Measurements from ENCODE around the gene DRD1. TPM values are rescaled to one million over a fixed set of nuclear protein-coding genes. Genes with fewer than 3 reads are reported as not detected.
"Not testable (repeated sequence)": the region's sequence is repeated elsewhere in the genome, so short reads cannot be mapped to it uniquely, and the experiment has no call there.

Gene DRD1
- total RNA-seq, 4 donors from 2014 or later = 0.82 TPM; not detected in 3

DNA sequence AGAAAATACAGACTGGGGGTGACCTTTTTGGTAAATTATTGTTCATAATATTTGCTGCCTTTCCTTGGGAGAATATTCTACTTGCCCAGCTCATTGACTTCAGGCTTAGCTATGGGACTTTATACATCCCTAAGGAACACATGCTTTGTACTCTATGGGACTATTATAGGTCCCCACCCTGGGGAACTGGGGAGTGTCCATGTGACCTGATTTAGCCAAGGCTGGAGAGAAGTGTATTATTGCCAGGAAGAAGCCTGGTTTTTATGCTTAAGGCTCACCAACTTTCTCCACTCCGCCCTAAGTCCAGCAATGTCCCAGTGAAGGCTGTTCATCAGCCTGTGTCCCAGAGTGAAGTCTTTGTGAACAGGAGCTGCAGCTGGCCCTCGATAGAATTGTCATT lies 16.6 kb upstream of the DRD1 start:
- Histone ChIP-seq H3K27ac (no peak overlapping the region), H3K9me3 (no peaks in the 10 kb centered on the region), H3K4me3 (no peak overlapping the region), H3K27me3 (no peaks in the 10 kb centered on the region), H3K4me1 (no peaks in the 10 kb centered on the region), H3K36me3 (no peaks in the 10 kb centered on the region)
- intact Hi-C loops (cut with DNase I; ENCODE audit: low total_unique reads) = no loop called here
- TF ChIP-seq, protein P1, sequence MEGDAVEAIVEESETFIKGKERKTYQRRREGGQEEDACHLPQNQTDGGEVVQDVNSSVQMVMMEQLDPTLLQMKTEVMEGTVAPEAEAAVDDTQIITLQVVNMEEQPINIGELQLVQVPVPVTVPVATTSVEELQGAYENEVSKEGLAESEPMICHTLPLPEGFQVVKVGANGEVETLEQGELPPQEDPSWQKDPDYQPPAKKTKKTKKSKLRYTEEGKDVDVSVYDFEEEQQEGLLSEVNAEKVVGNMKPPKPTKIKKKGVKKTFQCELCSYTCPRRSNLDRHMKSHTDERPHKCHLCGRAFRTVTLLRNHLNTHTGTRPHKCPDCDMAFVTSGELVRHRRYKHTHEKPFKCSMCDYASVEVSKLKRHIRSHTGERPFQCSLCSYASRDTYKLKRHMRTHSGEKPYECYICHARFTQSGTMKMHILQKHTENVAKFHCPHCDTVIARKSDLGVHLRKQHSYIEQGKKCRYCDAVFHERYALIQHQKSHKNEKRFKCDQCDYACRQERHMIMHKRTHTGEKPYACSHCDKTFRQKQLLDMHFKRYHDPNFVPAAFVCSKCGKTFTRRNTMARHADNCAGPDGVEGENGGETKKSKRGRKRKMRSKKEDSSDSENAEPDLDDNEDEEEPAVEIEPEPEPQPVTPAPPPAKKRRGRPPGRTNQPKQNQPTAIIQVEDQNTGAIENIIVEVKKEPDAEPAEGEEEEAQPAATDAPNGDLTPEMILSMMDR (IDR thresholded peaks at IDR 0.05) = no peak
- no peak for TF ChIP-seq POLR2A (IDR thresholded peaks at IDR 0.05)
- DNase-seq = no peak

DNA sequence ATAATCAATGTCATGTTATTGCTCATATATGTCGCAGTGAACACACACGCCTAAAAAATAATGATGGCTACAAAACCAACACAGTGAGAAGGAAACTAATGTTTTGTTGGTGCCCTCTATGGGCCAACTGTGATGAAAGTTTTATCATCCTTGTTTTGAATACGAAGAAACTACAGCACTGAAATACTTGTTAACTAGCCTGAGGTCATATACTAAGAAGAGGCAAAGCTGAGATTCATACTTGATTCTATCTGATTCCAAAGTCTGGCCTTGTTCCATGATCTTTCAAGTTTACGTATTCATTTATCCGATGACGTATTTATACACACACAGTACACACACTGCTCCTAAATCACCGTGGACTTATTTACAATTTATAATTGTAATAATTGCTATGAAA lies 16.1 kb upstream of the DRD1 start:
- no peak for TF ChIP-seq POLR2A (IDR thresholded peaks at IDR 0.05)
- TF ChIP-seq, protein P1 (IDR thresholded peaks at IDR 0.05) = no peak
- Histone ChIP-seq H3K4me1 (no peaks in the 10 kb centered on the region), H3K27me3 (no peaks in the 10 kb centered on the region), H3K4me3 (no peak overlapping the region), H3K27ac (no peak overlapping the region), H3K36me3 (no peaks in the 10 kb centered on the region), H3K9me3 (no peaks in the 10 kb centered on the region)
- intact Hi-C loops (cut with DNase I; ENCODE audit: low total_unique reads) = no loop called here
- no peak for DNase-seq

DNA sequence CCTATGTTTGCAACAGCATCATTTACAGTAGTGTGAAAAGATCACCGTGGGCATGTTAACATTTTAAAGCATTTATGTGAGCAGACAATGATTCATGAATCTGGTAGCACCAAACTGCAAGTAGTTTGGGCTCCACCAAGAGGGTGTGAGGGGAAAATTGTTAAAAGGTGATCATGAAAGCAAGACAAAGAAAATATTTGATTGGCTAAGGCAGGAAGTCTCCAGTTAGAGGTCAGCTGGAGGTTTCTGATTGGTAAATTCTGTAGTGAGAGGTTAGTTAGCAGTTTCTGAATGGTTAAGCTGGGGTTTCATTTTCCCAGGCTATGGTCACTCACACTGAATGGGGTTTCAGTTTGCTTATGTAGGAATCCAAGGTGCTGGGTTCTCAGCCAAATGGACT lies 13.5 kb upstream of the DRD1 start:
- Histone ChIP-seq H3K36me3 (no peaks in the 10 kb centered on the region), H3K9me3 (no peaks in the 10 kb centered on the region), H3K27ac (no peak overlapping the region), H3K4me1 (no peaks in the 10 kb centered on the region), H3K27me3 (no peaks in the 10 kb centered on the region), H3K4me3 (no peak overlapping the region)
- TF ChIP-seq, protein P1 (IDR thresholded peaks at IDR 0.05) = no peak
- TF ChIP-seq POLR2A (IDR thresholded peaks at IDR 0.05) = no peak
- DNase-seq = no peak
- intact Hi-C loops (cut with DNase I; ENCODE audit: low total_unique reads) = no loop called here

DNA sequence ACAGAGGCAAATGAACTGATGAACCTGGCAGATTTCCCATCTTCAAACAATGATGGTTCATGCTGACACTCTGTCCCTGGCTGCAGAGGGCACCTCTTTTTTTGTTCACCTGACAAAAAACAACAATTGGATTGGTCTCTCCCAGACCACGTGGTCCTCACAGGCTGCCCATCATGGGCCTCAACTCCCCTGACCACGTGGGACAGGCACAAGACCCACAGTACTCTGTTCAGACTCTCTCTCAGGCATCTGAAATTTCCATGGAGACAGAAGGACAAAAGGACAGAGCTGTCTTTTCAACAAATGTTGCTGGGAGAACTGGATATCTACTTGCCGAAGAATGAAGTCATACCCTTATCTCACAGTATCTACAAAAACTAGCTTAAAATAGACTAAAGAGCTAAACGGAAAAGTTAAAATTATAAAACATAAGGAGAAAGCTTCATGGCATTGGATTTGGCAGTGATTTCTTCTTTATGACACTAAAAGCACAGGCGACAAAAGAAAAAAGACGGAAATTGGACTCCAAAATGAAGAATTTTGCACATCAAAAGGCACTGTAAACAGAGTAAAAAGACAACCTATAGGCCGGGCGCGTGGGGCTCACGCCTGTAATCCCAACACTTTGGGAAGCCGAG lies 12.2 kb upstream of the DRD1 start:
- no peaks in the 10 kb centered on the region for H3K4me1 ChIP-seq
- TF ChIP-seq POLR2A (IDR thresholded peaks at IDR 0.05) = no peak
- TF ChIP-seq, protein P1 (IDR thresholded peaks at IDR 0.05) = no peak
- intact Hi-C loops (cut with DNase I; ENCODE audit: low total_unique reads) = no loop called here
- DNase-seq = no peak
- H3K9me3 ChIP-seq = no peaks in the 10 kb centered on the region
- no peak overlapping the region for H3K27ac ChIP-seq
- H3K27me3 ChIP-seq = no peaks in the 10 kb centered on the region
- H3K36me3 ChIP-seq = no peaks in the 10 kb centered on the region
- no peak overlapping the region for H3K4me3 ChIP-seq

DNA sequence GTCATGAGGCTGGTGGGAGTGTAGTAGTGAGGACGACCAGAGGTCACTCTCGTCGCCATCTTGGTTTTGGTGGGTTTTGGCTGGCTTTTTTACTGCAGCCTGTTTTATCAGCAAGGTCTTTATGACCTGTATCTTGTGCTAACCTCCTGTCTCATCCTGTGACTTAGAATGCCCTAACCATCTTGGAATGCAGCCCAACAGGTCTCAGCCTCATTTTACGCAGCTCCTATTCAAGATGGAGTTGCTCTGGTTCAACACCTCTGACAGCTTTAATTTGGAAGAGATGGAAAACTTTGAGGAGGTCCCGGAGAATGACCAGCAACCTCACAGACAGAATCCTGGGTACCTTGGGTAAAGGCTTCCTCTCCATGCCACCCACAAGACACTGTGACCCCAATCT lies 10.4 kb upstream of the DRD1 start:
- H3K27ac ChIP-seq; DNase-seq; intact Hi-C loops (cut with DNase I; ENCODE audit: low total_unique reads); H3K4me1 ChIP-seq; H3K36me3 ChIP-seq; H3K9me3 ChIP-seq; H3K4me3 ChIP-seq; H3K27me3 ChIP-seq: not testable (repeated sequence)

DNA sequence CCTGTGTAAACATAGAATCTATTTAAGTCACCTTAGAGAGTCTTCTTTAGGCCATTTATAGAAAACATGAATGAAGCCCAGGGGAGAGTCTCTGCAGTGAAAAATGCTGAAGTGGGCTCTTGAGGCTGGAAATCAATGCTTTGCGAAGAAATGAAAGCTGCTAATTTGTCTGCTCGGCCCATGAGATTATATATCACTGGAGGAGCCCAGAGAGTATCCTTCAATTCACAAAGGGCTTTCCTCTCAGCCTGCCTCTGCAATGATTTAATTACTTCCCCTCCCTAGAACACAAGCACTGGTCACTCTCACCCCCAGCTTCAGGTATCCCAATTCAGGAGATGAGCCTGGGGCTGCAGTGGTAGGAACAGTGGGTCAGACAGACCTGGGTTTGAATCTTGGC lies 8.2 kb upstream of the DRD1 start:
- TF ChIP-seq POLR2A (IDR thresholded peaks at IDR 0.05) = no peak
- TF ChIP-seq, protein P1 (IDR thresholded peaks at IDR 0.05) = no peak
- Histone ChIP-seq H3K4me3 (no peak overlapping the region), H3K9me3 (no peaks in the 10 kb centered on the region), H3K4me1 (no peaks in the 10 kb centered on the region), H3K27me3 (no peaks in the 10 kb centered on the region), H3K36me3 (no peaks in the 10 kb centered on the region), H3K27ac (no peak overlapping the region)
- no peak for DNase-seq
- intact Hi-C loops (cut with DNase I; ENCODE audit: low total_unique reads) = no loop called here

Measured in uterus (tissue), 4 donors.